ENCODE data around the gene RPN1.

DNA sequence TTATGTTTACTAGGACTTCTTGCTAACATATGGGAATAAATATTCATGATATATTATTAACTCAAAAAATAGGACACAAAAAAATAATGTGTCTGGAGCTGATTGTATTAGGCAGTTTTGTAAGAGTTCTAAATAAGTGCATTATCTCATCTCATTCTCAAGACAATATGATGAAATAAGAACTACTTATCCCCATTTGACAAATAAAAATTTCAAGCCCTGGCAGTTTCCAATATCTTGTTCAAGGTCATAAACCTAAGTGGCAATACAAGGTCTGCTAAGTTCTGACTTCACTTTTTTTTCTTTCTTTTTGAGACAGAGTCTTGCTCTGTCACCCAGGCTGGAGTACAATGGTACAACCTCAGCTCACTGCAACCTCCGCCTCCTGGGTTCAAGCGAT, 18.3 kb downstream of the RPN1 start:
- TF ChIP-seq POLR2AphosphoS5 (IDR thresholded peaks at IDR 0.05; ENCODE audit: low read depth, low read length) (no peak), TAF1 (IDR thresholded peaks at IDR 0.05; ENCODE audit: borderline replicate concordance, low read depth, low read length) (no peak)
